ENCODE measurements around the gene PPFIBP2.
A peak's percentile ranks its signal among the peaks of the same experiment; 100 is the strongest.
"Not testable (repeated sequence)": the region's sequence is repeated elsewhere in the genome, so short reads cannot be mapped to it uniquely, and the experiment has no call there.

Gene PPFIBP2

GRCh38 chr11:7638710-7639642, 125.2 kb downstream of the PPFIBP2 start:
- no peak for DNase-seq

GRCh38 chr11:7639643-7640025, 125.8 kb downstream of the PPFIBP2 start:
- DNase-seq = no peak

DNA sequence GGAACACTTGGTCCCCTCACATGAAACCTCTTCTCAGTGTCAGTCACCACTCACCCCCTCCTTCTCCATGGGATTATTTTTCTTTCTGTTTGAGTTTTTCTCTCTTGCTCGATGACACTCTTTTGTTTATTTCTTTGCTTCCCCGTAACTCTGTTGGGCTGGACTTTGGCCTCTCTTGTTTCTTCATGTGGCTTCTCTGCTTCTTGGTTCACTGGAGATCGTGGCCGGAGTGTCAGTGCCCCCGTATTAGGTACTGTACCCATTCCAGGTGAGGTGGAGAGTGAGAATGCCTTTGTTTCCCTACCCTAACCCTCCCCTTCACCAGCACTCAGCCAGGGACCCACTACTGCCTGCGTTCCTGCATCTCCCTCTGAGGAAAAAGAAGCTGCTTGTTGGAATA, 127.0 kb downstream of the PPFIBP2 start:
- no peak for DNase-seq

GRCh38 chr11:7642747-7643146, 128.9 kb downstream of the PPFIBP2 start:
- DNase-seq = no peak

DNA sequence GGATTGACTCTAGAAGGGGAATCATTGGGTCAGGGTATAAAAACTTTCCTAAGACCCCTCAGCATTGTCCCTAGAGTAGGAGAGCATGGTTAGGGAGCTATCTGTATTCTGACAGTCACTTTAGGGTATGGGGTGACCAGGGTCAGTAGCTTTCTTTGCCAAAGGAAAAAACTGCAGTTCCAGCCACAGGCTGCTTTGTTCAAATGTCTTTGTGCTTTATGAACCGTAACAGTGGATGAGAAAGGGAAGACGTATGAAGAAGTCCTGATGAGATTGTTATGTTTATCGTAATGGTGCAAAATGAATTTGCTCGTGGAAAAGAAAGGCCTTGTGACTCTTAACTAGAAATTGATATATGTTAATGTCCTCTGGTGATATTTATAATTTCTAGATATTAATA, 129.5 kb downstream of the PPFIBP2 start:
- DNase-seq = no peak

- no peak for DNase-seq
Observed at GRCh38 chr11:7645206-7645605, 131.4 kb downstream of the PPFIBP2 start.

- no peak for DNase-seq
Observed at GRCh38 chr11:7646866-7647265, 133.1 kb downstream of the PPFIBP2 start.

DNA sequence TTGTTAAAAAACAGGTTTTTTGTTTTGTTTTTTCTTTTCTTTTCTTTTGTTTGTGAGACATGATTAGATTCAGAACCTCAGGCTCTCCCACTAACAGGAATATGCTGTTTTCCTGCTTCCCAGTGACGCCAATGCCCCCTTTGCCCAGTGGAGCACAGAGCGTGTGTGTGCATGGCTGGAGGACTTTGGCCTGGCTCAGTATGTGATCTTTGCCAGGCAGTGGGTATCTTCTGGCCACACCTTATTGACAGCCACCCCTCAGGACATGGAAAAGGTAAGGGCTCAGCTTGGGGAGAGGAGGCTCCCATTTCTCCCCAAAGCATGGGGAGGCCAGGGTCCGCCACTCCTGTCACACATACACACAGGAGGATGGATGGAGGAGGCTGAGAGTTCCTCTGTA, 134.5 kb downstream of the PPFIBP2 start:
- DNase-seq = no peak

DNA sequence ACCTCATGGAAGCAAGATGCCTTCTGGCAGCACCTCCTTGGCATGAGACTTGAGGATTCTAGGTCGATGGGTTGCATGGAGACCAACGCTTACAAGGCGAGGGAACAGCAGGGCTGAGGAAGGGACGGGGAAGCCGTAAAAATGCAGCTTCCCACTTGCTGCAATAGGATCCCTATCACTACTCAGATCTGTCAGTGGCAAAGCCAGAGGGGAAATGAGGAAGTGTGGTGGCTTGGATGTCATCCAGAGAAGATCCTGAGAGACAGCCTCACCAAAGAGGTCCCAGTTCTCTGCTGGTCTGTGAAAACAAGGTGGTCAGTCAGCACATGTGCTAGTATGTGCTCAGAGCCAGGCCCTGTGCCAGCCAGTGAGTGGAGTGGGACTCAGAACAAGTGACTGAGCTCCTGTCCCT, 137.3 kb downstream of the PPFIBP2 start:
- no peak for DNase-seq

- no peak for DNase-seq
Observed at GRCh38 chr11:7651700-7652099, 137.9 kb downstream of the PPFIBP2 start.

- no peak for DNase-seq
Observed at GRCh38 chr11:7654195-7654705, 140.5 kb downstream of the PPFIBP2 start.

- no peak for DNase-seq
Observed at GRCh38 chr11:7655253-7656217, 141.7 kb downstream of the PPFIBP2 start.

DNA sequence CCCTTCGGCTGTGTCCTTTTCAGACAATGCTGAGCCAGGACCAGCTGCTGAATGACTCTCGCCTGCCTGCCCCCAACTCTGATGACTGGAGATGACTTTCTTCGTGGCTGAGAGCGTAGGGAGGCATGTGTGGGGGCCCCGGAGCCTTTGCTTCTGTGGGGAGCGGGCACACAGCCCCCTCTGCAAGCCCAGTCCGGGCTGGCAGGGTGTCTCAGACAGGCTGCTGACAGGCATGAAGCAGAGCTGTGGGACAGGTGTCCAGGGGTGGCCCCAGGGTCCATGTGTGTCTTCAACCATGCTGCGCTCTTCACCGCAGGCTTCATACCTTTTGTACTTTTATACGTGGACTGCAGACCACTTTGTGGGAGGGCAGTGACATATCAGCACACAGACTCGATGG, 142.9 kb downstream of the PPFIBP2 start:
- DNase-seq = no peak

DNA sequence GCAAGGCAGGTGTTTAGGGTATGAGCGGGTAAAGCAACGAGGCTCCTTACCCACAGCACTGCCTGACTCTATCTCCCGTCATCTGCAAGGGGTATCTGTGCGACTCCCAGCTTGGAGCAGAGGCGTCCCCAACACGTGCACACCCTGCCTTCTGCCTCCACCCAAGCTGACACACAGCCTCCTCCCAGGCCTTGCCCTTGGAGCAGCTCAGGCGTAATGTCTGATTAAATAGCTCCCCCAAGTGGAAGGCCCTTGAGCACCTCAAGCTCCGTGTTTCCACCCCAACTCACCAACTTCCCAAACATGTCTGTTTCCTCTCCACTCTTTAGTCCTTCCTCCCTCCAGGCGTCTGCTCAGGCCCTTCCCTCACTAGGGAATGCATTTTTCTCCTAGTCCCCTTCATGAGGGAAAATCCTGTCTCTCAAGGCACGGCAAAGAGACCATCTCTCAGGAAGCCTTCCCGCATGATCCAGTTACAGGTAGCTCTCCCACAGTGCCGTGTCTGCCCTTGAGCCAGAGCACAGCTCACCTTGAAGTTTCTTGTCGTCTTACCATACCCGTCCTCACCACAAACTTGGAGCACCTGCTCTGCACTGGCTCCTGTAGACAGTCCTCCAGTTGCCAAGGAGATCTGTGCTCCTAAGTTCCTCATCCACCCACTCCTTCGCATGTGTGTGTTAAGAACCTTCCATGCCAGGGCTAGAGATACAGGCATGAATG, 143.7 kb downstream of the PPFIBP2 start:
- DNase-seq = no peak

GRCh38 chr11:7663531-7663930, 149.7 kb downstream of the PPFIBP2 start:
- not testable (repeated sequence) for DNase-seq

DNA sequence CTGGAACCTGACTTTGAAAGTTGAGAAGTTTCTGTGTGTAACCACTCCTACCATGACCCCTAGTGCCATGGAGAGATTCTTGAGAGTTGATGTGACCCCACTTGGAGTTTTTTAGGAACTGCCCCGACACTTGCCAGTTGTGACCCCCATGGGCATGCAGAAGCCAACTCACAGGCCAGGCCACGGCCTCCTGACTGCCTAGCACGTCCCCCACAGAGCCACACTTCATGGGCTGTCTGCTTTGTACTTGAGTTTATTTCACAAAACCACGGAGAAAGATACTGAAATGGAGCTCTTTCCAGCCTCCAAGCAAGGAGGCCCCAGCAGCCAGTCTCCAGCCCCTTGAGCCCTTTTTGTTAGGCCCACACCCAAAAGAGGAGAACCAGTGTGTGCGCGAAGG, 151.1 kb downstream of the PPFIBP2 start:
- DNase-seq = no peak

- DNase-seq = peak; percentile 64
Observed at GRCh38 chr11:7665473-7666291, 151.9 kb downstream of the PPFIBP2 start.

GRCh38 chr11:7666292-7666866, 152.6 kb downstream of the PPFIBP2 start:
- no peak for DNase-seq

DNA sequence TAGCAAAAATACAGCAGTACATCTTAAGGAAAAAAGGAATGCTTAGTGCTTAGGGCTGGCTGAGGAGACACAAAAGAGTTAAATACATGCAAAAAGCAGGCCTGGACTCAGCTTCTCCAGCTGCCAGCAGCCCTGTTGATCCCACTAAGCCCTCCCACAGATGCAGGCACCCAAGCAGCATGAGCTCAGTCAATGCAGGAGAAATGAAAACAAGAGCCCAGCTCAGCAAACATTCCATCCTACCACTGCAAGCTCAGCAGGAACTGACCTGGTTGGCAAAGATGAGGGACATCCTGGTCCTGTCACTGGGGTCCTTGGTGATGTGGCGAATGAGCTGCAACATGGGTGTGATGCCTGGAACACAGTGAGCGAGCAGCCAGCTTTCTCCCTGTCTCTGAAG, 153.7 kb downstream of the PPFIBP2 start:
- DNase-seq = no peak

- DNase-seq = no peak
Observed at GRCh38 chr11:7668464-7668863, 154.7 kb downstream of the PPFIBP2 start.

DNA sequence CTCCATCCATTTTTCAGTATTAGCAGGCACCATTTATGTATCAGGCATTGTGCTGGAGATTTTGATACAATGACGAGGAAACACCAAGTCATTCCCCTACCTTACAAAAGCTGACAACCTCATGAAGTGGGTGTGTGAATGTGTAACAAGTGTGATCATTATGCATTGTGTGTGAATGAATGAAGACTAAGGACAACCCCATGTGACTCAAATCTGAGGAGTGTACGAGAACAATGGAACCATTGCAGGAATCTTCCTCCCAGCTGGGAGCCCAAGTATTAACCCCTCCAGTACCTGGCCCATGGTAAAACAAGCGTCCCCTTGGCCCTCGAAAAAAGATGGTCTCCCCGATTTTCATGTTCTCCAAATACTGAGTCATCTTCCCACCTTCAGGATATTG, 155.1 kb downstream of the PPFIBP2 start:
- no peak for DNase-seq
